ENCODE measurements around the gene YY1. TPM values are rescaled to one million over a fixed set of nuclear protein-coding genes. Genes with fewer than 3 reads are reported as not detected.

Gene YY1
- total and polyA plus RNA-seq, 4 experiments from 2014 or later = 8.9 to 90.3 (median 54.5) TPM

GRCh38 chr14:100289916-100290606 is 51.1 kb downstream of the YY1 start:
- H3K4me1 Mint-ChIP-seq = peaks cover 3 to 5% (median 4%) of the 10 kb centered on the region in 4 donors
- Histone ChIP-seq H3K27ac (ENCODE audit: low read depth, low read length) (no peak overlapping the region), H3K36me3 (ENCODE audit: insufficient read depth, low read length) (no peaks in the 10 kb centered on the region), H3K4me3 (ENCODE audit: low read length in 2 of 2) (no peak overlapping the region), H3K9me3 (ENCODE audit: control insufficient read depth in 1 of 2, low read length in 2 of 2) (no peaks in the 10 kb centered on the region), H3K4me1 (ENCODE audit: insufficient read depth, low read length) (peaks cover 5% of the 10 kb centered on the region), H3K27me3 (ENCODE audit: insufficient read depth, low read length) (no peaks in the 10 kb centered on the region)
- intact Hi-C loops (cut with micrococcal nuclease) = no loop called here
- no peaks in the 10 kb centered on the region for H3K9me3 Mint-ChIP-seq
- no peak overlapping the region for H3K27ac Mint-ChIP-seq
- H3K36me3 Mint-ChIP-seq = no peaks in the 10 kb centered on the region
- no peaks in the 10 kb centered on the region for H3K27me3 Mint-ChIP-seq
- DNase-seq = no peak
- ChIA-PET POLR2A (ENCODE audit: partially characterized antibody) (no interaction called here), CTCF (ENCODE audit: partially characterized antibody) (interaction anchor here (1.5 kb wide), 1 partner anchor 21 kb away, joined by 5 read pairs; no protein-coding TSS in a partner anchor)
- no peak overlapping the region for H3K4me3 Mint-ChIP-seq

GRCh38 chr14:100290607-100291304 is 51.8 kb downstream of the YY1 start:
- Histone ChIP-seq H3K4me1 (ENCODE audit: insufficient read depth, low read length) (peaks cover 4% of the 10 kb centered on the region), H3K27ac (ENCODE audit: low read depth, low read length) (no peak overlapping the region), H3K27me3 (ENCODE audit: insufficient read depth, low read length) (no peaks in the 10 kb centered on the region), H3K4me3 (ENCODE audit: low read length in 2 of 2) (no peak overlapping the region), H3K36me3 (ENCODE audit: insufficient read depth, low read length) (no peaks in the 10 kb centered on the region), H3K9me3 (ENCODE audit: control insufficient read depth in 1 of 2, low read length in 2 of 2) (no peaks in the 10 kb centered on the region)
- CTCF ChIA-PET (ENCODE audit: partially characterized antibody) = interaction anchor here (1.5 kb wide), 1 partner anchor 21 kb away, joined by 5 read pairs; no protein-coding TSS in a partner anchor
- Mint-ChIP-seq H3K27me3 (no peaks in the 10 kb centered on the region), H3K9me3 (no peaks in the 10 kb centered on the region), H3K27ac (peak overlapping the region in 1 of 7 donors; percentile 37), H3K36me3 (no peaks in the 10 kb centered on the region), H3K4me1 (peaks cover 3 to 5% (median 4%) of the 10 kb centered on the region in 4 donors), H3K4me3 (no peak overlapping the region)
- POLR2A ChIA-PET (ENCODE audit: partially characterized antibody) = no interaction called here
- intact Hi-C loops (cut with micrococcal nuclease) = no loop called here
- no peak for DNase-seq

GRCh38 chr14:100291305-100292075 is 52.5 kb downstream of the YY1 start:
- Histone ChIP-seq H3K4me1 (ENCODE audit: insufficient read depth, low read length) (no peaks in the 10 kb centered on the region), H3K27me3 (ENCODE audit: insufficient read depth, low read length) (no peaks in the 10 kb centered on the region), H3K36me3 (ENCODE audit: insufficient read depth, low read length) (no peaks in the 10 kb centered on the region), H3K4me3 (ENCODE audit: low read length in 2 of 2) (no peak overlapping the region), H3K9me3 (ENCODE audit: control insufficient read depth in 1 of 2, low read length in 2 of 2) (no peaks in the 10 kb centered on the region), H3K27ac (ENCODE audit: low read depth, low read length) (no peak overlapping the region)
- H3K4me3 Mint-ChIP-seq = no peak overlapping the region
- no peak overlapping the region for H3K27ac Mint-ChIP-seq
- ChIA-PET CTCF (ENCODE audit: partially characterized antibody) (no interaction called here), POLR2A (ENCODE audit: partially characterized antibody) (no interaction called here)
- DNase-seq = no peak
- H3K36me3 Mint-ChIP-seq = no peaks in the 10 kb centered on the region
- H3K27me3 Mint-ChIP-seq = no peaks in the 10 kb centered on the region
- intact Hi-C loops (cut with micrococcal nuclease) = no loop called here
- H3K9me3 Mint-ChIP-seq = no peaks in the 10 kb centered on the region
- no peaks in the 10 kb centered on the region for H3K4me1 Mint-ChIP-seq

DNA sequence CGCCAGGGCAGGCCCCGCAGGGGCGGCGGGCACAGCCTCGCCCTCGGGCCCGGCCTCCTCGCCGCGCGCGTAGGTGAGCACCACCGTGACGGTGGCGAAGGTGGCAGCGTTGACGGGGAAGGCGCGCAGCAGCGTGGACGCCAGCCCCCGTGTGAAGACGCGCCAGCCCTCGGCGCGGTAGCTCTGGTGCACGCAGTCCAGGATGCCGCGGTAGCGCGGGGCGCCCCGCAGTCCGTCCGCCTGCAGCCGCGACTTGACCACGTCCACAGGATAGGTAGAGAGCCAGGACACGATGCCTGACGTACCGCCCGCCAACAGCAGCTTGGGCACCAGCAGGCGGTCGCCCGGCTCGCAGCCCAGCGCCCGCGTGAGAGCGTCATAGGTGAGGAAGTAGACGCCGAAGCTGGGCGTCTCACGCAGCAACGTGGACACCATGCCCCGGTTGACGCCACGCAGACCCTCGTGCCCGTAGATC is 53.4 kb downstream of the YY1 start:
- Mint-ChIP-seq H3K4me1 (no peaks in the 10 kb centered on the region), H3K4me3 (no peak overlapping the region), H3K9me3 (no peaks in the 10 kb centered on the region), H3K27me3 (no peaks in the 10 kb centered on the region), H3K27ac (no peak overlapping the region), H3K36me3 (no peaks in the 10 kb centered on the region)
- no peak overlapping the region for H3K4me3 ChIP-seq (ENCODE audit: low read length in 2 of 2)
- CTCF ChIA-PET (ENCODE audit: partially characterized antibody) = interaction anchor here (3.2 kb wide), 1 partner anchor 25 kb away, joined by 8 read pairs; no protein-coding TSS in a partner anchor
- DNase-seq = no peak
- POLR2A ChIA-PET (ENCODE audit: partially characterized antibody) = no interaction called here
- H3K27ac ChIP-seq (ENCODE audit: low read depth, low read length) = no peak overlapping the region
- intact Hi-C loops (cut with micrococcal nuclease) = no loop called here
- no peaks in the 10 kb centered on the region for H3K36me3 ChIP-seq (ENCODE audit: insufficient read depth, low read length)
- no peaks in the 10 kb centered on the region for H3K9me3 ChIP-seq (ENCODE audit: control insufficient read depth in 1 of 2, low read length in 2 of 2)
- H3K27me3 ChIP-seq (ENCODE audit: insufficient read depth, low read length) = no peaks in the 10 kb centered on the region
- no peaks in the 10 kb centered on the region for H3K4me1 ChIP-seq (ENCODE audit: insufficient read depth, low read length)

GRCh38 chr14:100292776-100293461 is 54.0 kb downstream of the YY1 start:
- Histone ChIP-seq H3K4me3 (ENCODE audit: low read length in 2 of 2) (no peak overlapping the region), H3K27me3 (ENCODE audit: insufficient read depth, low read length) (no peaks in the 10 kb centered on the region), H3K36me3 (ENCODE audit: insufficient read depth, low read length) (no peaks in the 10 kb centered on the region), H3K9me3 (ENCODE audit: control insufficient read depth in 1 of 2, low read length in 2 of 2) (no peaks in the 10 kb centered on the region), H3K4me1 (ENCODE audit: insufficient read depth, low read length) (no peaks in the 10 kb centered on the region), H3K27ac (ENCODE audit: low read depth, low read length) (no peak overlapping the region)
- intact Hi-C loops (cut with micrococcal nuclease) = no loop called here
- ChIA-PET CTCF (ENCODE audit: partially characterized antibody) (interaction anchor here (0.5 to 3.2 kb wide), 2 partner anchors 15 to 25 kb away, joined by 3 to 8 read pairs; no protein-coding TSS in a partner anchor), POLR2A (ENCODE audit: partially characterized antibody) (no interaction called here)
- Mint-ChIP-seq H3K36me3 (no peaks in the 10 kb centered on the region), H3K4me3 (no peak overlapping the region), H3K27me3 (no peaks in the 10 kb centered on the region), H3K27ac (no peak overlapping the region), H3K4me1 (no peaks in the 10 kb centered on the region), H3K9me3 (no peaks in the 10 kb centered on the region)
- DNase-seq = no peak

DNA sequence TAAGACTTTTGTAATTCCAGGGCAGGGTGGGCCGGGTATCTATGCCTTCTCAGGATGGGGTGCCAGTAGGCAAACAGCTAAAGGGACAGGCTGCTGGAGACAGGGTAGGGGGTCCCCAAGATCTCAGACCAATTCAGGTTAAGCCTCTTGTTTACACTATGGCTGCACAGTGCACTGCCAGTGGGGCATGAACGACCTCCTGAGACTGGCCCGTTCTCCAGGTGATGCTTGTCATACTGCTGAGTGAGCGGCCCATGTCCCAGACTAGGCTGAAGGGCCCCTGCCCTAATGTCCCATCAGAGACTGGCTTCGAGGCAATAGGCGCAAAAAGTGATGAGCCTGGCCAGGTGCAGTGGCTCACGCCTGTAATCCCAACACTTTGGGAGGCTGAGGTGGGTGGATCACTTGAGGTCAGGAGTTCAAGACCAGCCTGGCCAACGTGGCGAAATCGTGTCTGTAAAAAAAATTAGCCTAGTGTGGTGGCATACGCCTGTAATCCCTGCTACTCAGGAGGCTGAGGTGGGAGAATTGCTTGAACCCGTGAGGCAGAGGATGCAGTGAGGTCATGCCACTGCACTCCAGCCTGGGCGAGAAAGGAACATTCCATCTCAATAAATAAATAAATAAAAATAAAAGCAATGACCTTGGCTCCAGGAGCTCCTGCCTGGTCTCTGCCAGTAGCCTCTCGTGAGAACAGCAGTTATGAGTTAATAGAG is 54.7 kb downstream of the YY1 start:
- no peaks in the 10 kb centered on the region for H3K9me3 ChIP-seq (ENCODE audit: control insufficient read depth in 1 of 2, low read length in 2 of 2)
- Mint-ChIP-seq H3K36me3 (no peaks in the 10 kb centered on the region), H3K4me1 (no peaks in the 10 kb centered on the region), H3K27ac (no peak overlapping the region), H3K9me3 (no peaks in the 10 kb centered on the region), H3K4me3 (no peak overlapping the region), H3K27me3 (no peaks in the 10 kb centered on the region)
- H3K27me3 ChIP-seq (ENCODE audit: insufficient read depth, low read length) = no peaks in the 10 kb centered on the region
- no peak overlapping the region for H3K27ac ChIP-seq (ENCODE audit: low read depth, low read length)
- DNase-seq = no peak
- no peaks in the 10 kb centered on the region for H3K36me3 ChIP-seq (ENCODE audit: insufficient read depth, low read length)
- CTCF ChIA-PET (ENCODE audit: partially characterized antibody) = interaction anchor here (2.5 to 3.2 kb wide), 2 partner anchors 8 to 24 kb away, joined by 8 to 10 read pairs; no protein-coding TSS in a partner anchor
- H3K4me1 ChIP-seq (ENCODE audit: insufficient read depth, low read length) = no peaks in the 10 kb centered on the region
- intact Hi-C loops (cut with micrococcal nuclease) = no loop called here
- POLR2A ChIA-PET (ENCODE audit: partially characterized antibody) = no interaction called here
- no peak overlapping the region for H3K4me3 ChIP-seq (ENCODE audit: low read length in 2 of 2)

All from CD4-positive, alpha-beta memory T cell (primary cell).